Neural cell (in vitro differentiated cells): Measurements from ENCODE around the gene PDZD4. TPM values are rescaled to one million over a fixed set of nuclear protein-coding genes. Genes with fewer than 3 reads are reported as not detected.

Experiments used
- H2AFZ ChIP-seq: fragments of 200-600, 300-800 bp; sonication (generic), shearing (Covaris generic); 2 replicates; pipeline ENCODE4 v1.6.0; 2014; ENCODE audit warnings: low read depth, mild to moderate bottlenecking, antibody characterized with exemption, low read length, moderate library complexity
- H3F3A ChIP-seq: fragments of 200-600 bp; shearing (Covaris generic); 2 replicates; pipeline ENCODE4 v1.6.1; 2016; ENCODE audit warnings: mild to moderate bottlenecking, moderate library complexity, mixed read lengths, antibody characterized with exemption, low read length; ENCODE audit not compliant: insufficient read depth, poor library complexity, severe bottlenecking
- H3K27ac ChIP-seq: fragments of 200-600, 300-800 bp; sonication (generic), shearing (Covaris generic); 2 replicates; pipeline ENCODE4 v1.5.1; 2014; ENCODE audit warnings: mild to moderate bottlenecking, low read length, moderate library complexity
- H3K27me3 ChIP-seq: fragments of 300-800, 200-600 bp; sonication (generic), shearing (Covaris generic); 2 replicates; pipeline ENCODE4 v1.6.0; 2014; ENCODE audit warnings: mild to moderate bottlenecking, low read depth, low read length, moderate library complexity; ENCODE audit not compliant: insufficient read depth
- H3K36me3 ChIP-seq: fragments of 300-800, 200-600 bp; sonication (generic), shearing (Covaris generic); 2 replicates; pipeline ENCODE4 v1.5.1; 2014; ENCODE audit warnings: mild to moderate bottlenecking, antibody characterized with exemption, low read length, moderate library complexity; ENCODE audit not compliant: insufficient read depth
- H3K4me2 ChIP-seq: fragments of 300-800, 200-600 bp; sonication (generic), shearing (Covaris generic); 2 replicates; pipeline ENCODE4 v1.6.0; 2014; ENCODE audit warnings: mild to moderate bottlenecking, low read length
- H3K4me3 ChIP-seq: fragments of 300-800, 200-600 bp; sonication (generic), shearing (Covaris generic); 2 replicates; pipeline ENCODE4 v1.5.1; 2014; ENCODE audit warnings: mild to moderate bottlenecking, low read length, moderate library complexity
- H3K79me2 ChIP-seq: fragments of 200-600 bp; shearing (Covaris generic); replicated peaks from 2 replicates; pipeline ENCODE4 v1.6.0; 2014; ENCODE audit warnings: mild to moderate bottlenecking, low read length, moderate library complexity; ENCODE audit not compliant: insufficient read depth
- H3K9ac ChIP-seq: fragments of 300-800, 200-600 bp; sonication (generic), shearing (Covaris generic); 2 replicates; pipeline ENCODE4 v1.6.1; 2016; ENCODE audit warnings: mild to moderate bottlenecking, low read length, mixed read lengths
- H3K9me2 ChIP-seq: fragments of 200-600 bp; shearing (Covaris generic); 2 replicates; pipeline ENCODE4 v1.6.1; 2016; ENCODE audit warnings: mild to moderate bottlenecking, low read length, mixed read lengths; ENCODE audit not compliant: insufficient read depth
- H3K9me3 ChIP-seq: fragments of 200-600, 300-800 bp; sonication (generic), shearing (Covaris generic); 2 replicates; pipeline ENCODE4 v1.6.1; 2016; ENCODE audit warnings: mild to moderate bottlenecking, mixed run types, low read length, moderate library complexity, mixed read lengths
- H4K20me1 ChIP-seq: fragments of 200-600 bp; shearing (Covaris generic); 2 replicates; pipeline ENCODE4 v1.6.1; 2016; ENCODE audit warnings: mild to moderate bottlenecking, mixed run types; ENCODE audit not compliant: insufficient read depth
- EP300 ChIP-seq: fragments of 450-650 bp; conservative IDR thresholded peaks from 2 replicates; pipeline ENCODE4 v1.6.1; 2014; ENCODE audit warnings: antibody characterized with exemption, mild to moderate bottlenecking, moderate library complexity; ENCODE audit not compliant: poor library complexity, severe bottlenecking
- EZH2 ChIP-seq: fragments of 200-600, 300-800 bp; shearing (Covaris generic), sonication (generic); IDR thresholded peaks from 2 replicates; pipeline ENCODE4 v1.6.1; 2014; ENCODE audit warnings: antibody characterized with exemption, low read length, borderline replicate concordance, mild to moderate bottlenecking; ENCODE audit not compliant: insufficient read depth, poor library complexity, severe bottlenecking
- MXI1 ChIP-seq: fragments of 450-650 bp; conservative IDR thresholded peaks from 2 replicates; pipeline ENCODE4 v1.6.1; 2014; ENCODE audit warnings: antibody characterized with exemption, mild to moderate bottlenecking; ENCODE audit not compliant: poor library complexity, severe bottlenecking
- POLR2AphosphoS5 ChIP-seq: IDR thresholded peaks from 2 replicates; pipeline ENCODE4 v1.6.1; 2012
- RAD21 ChIP-seq: fragments of 450-650 bp; conservative IDR thresholded peaks from 2 replicates; pipeline ENCODE4 v1.6.1; 2014; ENCODE audit warnings: antibody characterized with exemption, mild to moderate bottlenecking, moderate library complexity
- SMC3 ChIP-seq: fragments of 450-650 bp; conservative IDR thresholded peaks from 2 replicates; pipeline ENCODE4 v1.6.1; 2014; ENCODE audit warnings: antibody characterized with exemption, mild to moderate bottlenecking, moderate library complexity; ENCODE audit not compliant: poor library complexity
- TAF1 ChIP-seq: IDR thresholded peaks from 2 replicates; pipeline ENCODE4 v1.6.1; 2012; ENCODE audit warnings: low read depth
- polyA plus RNA-seq: library from polyadenylated mRNA; depleted of rRNA; stranded (reverse); fragments of >200 nt; gene quantifications from 2 replicates; pipeline ENCODE4 v1.2.3, GENCODE V29; 2014
- TF ChIP-seq, protein P1 (sequence below): IDR thresholded peaks from 2 replicates; pipeline ENCODE4 v1.6.1; 2012; ENCODE audit warnings: borderline replicate concordance
- TF ChIP-seq, protein P2 (sequence below): fragments of 450-650 bp; IDR thresholded peaks from 2 replicates; pipeline ENCODE4 v1.5.1; 2014; ENCODE audit warnings: antibody characterized with exemption, mild to moderate bottlenecking, moderate library complexity; ENCODE audit not compliant: poor library complexity, severe bottlenecking

PDZD4 gene
- polyA plus RNA-seq, 1 donor from 2014 or later = 343 TPM

DNA sequence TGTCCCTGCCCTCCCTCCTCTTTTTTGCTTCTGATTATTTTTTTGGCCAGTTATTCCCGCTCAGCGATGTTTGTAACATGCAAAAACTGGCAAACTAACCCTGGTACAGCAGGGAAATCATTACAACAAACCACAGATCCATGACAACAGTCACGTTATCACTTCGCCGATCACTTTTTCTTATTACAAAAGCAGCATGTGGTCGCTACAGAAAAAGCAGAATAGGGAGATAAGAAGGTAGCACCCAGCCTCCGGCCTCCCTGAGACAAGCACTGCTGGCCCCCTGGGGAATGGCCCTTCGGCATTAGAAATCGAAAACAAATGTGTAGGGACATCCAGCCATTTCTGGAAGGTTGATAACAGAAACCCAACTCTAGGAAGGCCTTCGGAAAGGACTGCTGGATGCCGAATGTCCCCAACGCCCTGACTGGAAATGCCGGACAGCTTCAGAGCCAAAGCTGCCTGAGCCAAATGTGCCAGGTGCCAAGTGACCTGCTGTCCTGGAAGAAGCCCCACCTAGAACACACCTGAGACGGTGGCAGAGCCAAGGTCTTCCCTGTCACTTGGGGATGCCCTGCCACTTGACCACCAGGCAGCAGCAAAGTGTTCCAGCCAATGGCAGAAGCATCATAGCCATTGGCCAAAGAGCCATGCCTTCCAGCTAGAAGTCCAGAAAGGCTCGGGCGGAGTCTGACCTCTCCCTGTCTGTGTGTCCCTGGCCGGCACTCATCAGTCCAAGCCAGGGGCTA lies 39.1 kb downstream of the PDZD4 start:
- Histone ChIP-seq H3K4me2 (no peak overlapping the region), H3K27ac (no peak overlapping the region), H2AFZ (no peak overlapping the region), H3K9me2 (no peaks in the 10 kb centered on the region), H3K27me3 (no peaks in the 10 kb centered on the region), H4K20me1 (no peaks in the 10 kb centered on the region), H3K9ac (no peak overlapping the region), H3F3A (no peaks in the 10 kb centered on the region), H3K36me3 (no peaks in the 10 kb centered on the region), H3K9me3 (no peaks in the 10 kb centered on the region), H3K4me3 (no peak overlapping the region), H3K79me2 (peaks cover 29% of the 10 kb centered on the region)
- TF ChIP-seq TAF1 (no peak), POLR2AphosphoS5 (no peak), SMC3 (no peak), EP300 (no peak), MXI1 (no peak)
- TF ChIP-seq, protein P1, sequence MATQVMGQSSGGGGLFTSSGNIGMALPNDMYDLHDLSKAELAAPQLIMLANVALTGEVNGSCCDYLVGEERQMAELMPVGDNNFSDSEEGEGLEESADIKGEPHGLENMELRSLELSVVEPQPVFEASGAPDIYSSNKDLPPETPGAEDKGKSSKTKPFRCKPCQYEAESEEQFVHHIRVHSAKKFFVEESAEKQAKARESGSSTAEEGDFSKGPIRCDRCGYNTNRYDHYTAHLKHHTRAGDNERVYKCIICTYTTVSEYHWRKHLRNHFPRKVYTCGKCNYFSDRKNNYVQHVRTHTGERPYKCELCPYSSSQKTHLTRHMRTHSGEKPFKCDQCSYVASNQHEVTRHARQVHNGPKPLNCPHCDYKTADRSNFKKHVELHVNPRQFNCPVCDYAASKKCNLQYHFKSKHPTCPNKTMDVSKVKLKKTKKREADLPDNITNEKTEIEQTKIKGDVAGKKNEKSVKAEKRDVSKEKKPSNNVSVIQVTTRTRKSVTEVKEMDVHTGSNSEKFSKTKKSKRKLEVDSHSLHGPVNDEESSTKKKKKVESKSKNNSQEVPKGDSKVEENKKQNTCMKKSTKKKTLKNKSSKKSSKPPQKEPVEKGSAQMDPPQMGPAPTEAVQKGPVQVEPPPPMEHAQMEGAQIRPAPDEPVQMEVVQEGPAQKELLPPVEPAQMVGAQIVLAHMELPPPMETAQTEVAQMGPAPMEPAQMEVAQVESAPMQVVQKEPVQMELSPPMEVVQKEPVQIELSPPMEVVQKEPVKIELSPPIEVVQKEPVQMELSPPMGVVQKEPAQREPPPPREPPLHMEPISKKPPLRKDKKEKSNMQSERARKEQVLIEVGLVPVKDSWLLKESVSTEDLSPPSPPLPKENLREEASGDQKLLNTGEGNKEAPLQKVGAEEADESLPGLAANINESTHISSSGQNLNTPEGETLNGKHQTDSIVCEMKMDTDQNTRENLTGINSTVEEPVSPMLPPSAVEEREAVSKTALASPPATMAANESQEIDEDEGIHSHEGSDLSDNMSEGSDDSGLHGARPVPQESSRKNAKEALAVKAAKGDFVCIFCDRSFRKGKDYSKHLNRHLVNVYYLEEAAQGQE = no peak
- TF ChIP-seq, protein P2, sequence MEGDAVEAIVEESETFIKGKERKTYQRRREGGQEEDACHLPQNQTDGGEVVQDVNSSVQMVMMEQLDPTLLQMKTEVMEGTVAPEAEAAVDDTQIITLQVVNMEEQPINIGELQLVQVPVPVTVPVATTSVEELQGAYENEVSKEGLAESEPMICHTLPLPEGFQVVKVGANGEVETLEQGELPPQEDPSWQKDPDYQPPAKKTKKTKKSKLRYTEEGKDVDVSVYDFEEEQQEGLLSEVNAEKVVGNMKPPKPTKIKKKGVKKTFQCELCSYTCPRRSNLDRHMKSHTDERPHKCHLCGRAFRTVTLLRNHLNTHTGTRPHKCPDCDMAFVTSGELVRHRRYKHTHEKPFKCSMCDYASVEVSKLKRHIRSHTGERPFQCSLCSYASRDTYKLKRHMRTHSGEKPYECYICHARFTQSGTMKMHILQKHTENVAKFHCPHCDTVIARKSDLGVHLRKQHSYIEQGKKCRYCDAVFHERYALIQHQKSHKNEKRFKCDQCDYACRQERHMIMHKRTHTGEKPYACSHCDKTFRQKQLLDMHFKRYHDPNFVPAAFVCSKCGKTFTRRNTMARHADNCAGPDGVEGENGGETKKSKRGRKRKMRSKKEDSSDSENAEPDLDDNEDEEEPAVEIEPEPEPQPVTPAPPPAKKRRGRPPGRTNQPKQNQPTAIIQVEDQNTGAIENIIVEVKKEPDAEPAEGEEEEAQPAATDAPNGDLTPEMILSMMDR = no peak

DNA sequence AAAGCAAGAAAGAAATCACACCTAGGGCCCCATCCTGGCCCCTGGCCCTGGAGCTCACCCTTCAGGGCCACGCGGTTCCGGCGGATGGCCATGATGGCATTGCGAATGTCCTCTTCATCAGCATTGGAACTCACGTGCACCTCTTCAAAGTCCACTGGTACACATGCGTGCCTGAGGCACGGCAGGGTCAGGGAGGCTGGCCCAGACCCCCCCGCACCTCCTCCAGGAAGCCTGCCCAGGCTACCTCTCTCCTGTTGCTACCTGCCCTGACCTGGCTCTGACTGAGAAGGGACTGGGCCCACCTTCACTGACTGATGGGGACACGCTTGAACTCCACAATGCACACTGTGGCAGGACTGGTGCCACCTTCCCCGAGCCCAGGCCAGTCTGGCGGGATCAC lies 40.7 kb downstream of the PDZD4 start:
- Histone ChIP-seq H3F3A (no peaks in the 10 kb centered on the region), H3K9me2 (no peaks in the 10 kb centered on the region), H2AFZ (no peak overlapping the region), H3K36me3 (no peaks in the 10 kb centered on the region), H3K79me2 (peaks cover 15% of the 10 kb centered on the region), H3K27ac (no peak overlapping the region), H3K9ac (no peak overlapping the region), H3K4me3 (no peak overlapping the region), H3K9me3 (no peaks in the 10 kb centered on the region), H3K27me3 (no peaks in the 10 kb centered on the region), H4K20me1 (no peaks in the 10 kb centered on the region), H3K4me2 (no peak overlapping the region)
- TF ChIP-seq POLR2AphosphoS5 (no peak), TAF1 (no peak), EZH2 (no peak), MXI1 (no peak), SMC3 (no peak), RAD21 (no peak), EP300 (no peak)
- TF ChIP-seq, protein P2 = no peak
- TF ChIP-seq, protein P1 = no peak
